Choroid plexus epithelial cell (primary cell): ENCODE results near the gene EPB41L1.

ENCODE experiments used
- DNase-seq: peaks from one replicate; pipeline ENCODE4 v3.0.0-alpha.2; 2010; ENCODE audit warnings: low read depth
- H3K4me3 ChIP-seq: 2 replicates; pipeline ENCODE4 v1.5.1; 2011; ENCODE audit warnings: low read depth, mild to moderate bottlenecking, control low read depth, low read length, moderate library complexity
- CTCF ChIP-seq: conservative IDR thresholded peaks from 2 replicates; pipeline ENCODE4 v1.5.1; 2011; ENCODE audit warnings: low read depth, mild to moderate bottlenecking, control low read depth, inconsistent platforms, low read length, moderate library complexity

EPB41L1 gene

GRCh38 chr20:36251426-36251825 is 96.9 kb downstream of the EPB41L1 start:
- no peak for TF ChIP-seq CTCF
- H3K4me3 ChIP-seq: no peak overlapping the region
- no peak for DNase-seq

GRCh38 chr20:36252511-36252910 is 98.0 kb downstream of the EPB41L1 start:
- H3K4me3 ChIP-seq: no peak overlapping the region
- no peak for TF ChIP-seq CTCF
- DNase-seq: no peak

- H3K4me3 ChIP-seq: no peak overlapping the region
- TF ChIP-seq CTCF: no peak
- DNase-seq: no peak
Observed at GRCh38 chr20:36253036-36253435, 98.5 kb downstream of the EPB41L1 start.

GRCh38 chr20:36254076-36254475 is 99.5 kb downstream of the EPB41L1 start:
- no peak for DNase-seq
- TF ChIP-seq CTCF: no peak
- no peak overlapping the region for H3K4me3 ChIP-seq

DNA sequence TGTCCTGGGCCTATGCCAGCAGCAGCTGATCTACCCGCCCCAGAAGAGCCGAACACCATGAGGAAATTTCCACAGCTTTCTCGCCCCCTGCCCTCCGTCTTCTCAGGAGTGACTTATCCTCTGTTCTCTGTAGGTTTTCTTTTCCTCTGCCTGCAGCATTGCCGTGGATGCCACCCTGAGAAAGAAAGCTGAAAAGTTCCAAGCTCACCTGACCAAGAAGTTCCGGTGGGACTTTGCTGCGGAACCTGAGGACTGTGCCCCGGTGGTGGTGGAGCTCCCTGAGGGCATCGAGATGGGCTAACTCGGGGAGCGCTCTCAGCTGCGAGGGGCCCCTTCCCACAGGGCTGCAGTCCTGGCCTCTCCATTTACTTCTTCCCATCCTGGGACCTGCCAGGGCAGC is 100.9 kb downstream of the EPB41L1 start:
- TF ChIP-seq CTCF: no peak
- no peak for DNase-seq
- no peak overlapping the region for H3K4me3 ChIP-seq

- DNase-seq: no peak
- H3K4me3 ChIP-seq: no peak overlapping the region
- TF ChIP-seq CTCF: no peak
Observed at GRCh38 chr20:36259177-36260061, 104.9 kb downstream of the EPB41L1 start.

DNA sequence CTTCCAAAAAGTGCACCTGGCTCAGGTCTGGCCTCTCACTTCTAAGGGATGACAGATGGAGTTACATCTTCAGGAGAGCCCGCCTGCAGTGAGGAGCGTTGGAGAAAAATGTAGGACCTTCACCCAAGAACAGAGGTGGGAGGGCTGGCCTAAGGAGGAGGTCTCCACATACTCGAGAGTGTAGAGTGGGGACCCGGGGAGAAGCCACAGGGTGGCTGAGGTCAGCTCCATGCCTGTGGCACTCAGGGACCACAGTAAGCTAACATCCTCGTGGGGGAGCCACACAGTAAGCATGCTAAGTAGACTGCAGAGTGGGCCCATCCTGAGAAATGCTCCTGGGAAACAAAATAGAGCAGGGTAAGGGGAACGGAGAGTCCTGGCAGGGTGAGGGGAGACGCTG is 105.8 kb downstream of the EPB41L1 start:
- DNase-seq: no peak
- no peak overlapping the region for H3K4me3 ChIP-seq
- TF ChIP-seq CTCF: no peak
